22Rv1 (cell line): ENCODE data around the gene COX8A.

ENCODE experiments used
- H3K27ac ChIP-seq: fragments of 450-650 bp; 2 replicates; pipeline ENCODE4 v1.5.1; 2017
- CTCF ChIP-seq: fragments of 450-650 bp; IDR thresholded peaks from 2 replicates; pipeline ENCODE4 v1.5.1; 2017; ENCODE audit warnings: mild to moderate bottlenecking
- ZFX ChIP-seq: fragments of 450-650 bp; IDR thresholded peaks from 2 replicates; pipeline ENCODE4 v1.6.1; 2017; ENCODE audit warnings: antibody characterized with exemption, borderline replicate concordance

Gene COX8A

DNA sequence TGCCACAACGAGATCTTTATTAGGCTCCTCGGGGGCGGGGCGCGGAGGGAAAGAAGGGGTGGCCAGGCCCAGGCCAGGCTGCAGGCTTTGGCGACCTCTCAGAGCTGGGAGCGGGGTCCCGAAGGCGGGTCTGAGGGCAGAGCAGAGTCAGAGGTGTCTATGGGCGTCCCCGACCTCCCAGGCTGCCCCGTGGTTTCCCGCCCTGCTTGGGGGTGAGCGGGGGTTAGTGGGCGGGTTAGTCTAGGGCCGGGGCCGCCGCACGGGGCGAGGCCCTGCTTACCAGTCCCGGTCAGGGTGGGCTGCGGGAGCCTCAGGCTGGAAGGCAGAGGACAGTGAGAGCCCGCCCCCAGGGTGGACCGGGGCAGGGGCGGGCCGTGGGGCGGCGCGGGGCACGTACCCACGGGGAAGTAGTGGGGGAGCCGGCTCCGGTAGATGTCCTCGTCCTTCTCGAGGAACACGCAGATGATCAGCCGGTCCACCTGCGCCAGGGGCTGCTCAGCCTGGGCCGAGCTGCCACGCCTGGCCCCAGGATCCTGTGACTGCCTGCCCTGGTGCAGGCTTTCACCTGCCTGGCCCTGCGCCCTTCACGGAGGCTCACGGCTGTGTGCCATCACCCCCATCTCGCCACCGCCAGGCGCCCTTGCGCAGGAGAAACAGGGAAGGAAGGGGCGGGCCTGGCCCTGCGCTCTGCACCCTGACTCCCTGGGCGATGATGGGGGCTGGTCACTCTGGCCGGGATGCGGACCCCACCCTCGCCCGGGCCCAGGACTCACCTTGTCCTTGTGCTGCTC, 24.3 kb downstream of the COX8A start:
- peak overlapping the region; percentile 71 for H3K27ac ChIP-seq

GRCh38 chr11:63999349-64000025, 25.1 kb downstream of the COX8A start:
- peak overlapping the region; percentile 71 for H3K27ac ChIP-seq
- no peak for TF ChIP-seq ZFX
- TF ChIP-seq CTCF = no peak

More for the DNA sequence above, 24.3 kb downstream of the COX8A start:
- TF ChIP-seq CTCF (no peak), ZFX (no peak)

GRCh38 chr11:64000026-64000739, 25.8 kb downstream of the COX8A start:
- peak; percentile 94 for TF ChIP-seq CTCF
- no peak for TF ChIP-seq ZFX
- H3K27ac ChIP-seq = peak overlapping the region; percentile 71

DNA sequence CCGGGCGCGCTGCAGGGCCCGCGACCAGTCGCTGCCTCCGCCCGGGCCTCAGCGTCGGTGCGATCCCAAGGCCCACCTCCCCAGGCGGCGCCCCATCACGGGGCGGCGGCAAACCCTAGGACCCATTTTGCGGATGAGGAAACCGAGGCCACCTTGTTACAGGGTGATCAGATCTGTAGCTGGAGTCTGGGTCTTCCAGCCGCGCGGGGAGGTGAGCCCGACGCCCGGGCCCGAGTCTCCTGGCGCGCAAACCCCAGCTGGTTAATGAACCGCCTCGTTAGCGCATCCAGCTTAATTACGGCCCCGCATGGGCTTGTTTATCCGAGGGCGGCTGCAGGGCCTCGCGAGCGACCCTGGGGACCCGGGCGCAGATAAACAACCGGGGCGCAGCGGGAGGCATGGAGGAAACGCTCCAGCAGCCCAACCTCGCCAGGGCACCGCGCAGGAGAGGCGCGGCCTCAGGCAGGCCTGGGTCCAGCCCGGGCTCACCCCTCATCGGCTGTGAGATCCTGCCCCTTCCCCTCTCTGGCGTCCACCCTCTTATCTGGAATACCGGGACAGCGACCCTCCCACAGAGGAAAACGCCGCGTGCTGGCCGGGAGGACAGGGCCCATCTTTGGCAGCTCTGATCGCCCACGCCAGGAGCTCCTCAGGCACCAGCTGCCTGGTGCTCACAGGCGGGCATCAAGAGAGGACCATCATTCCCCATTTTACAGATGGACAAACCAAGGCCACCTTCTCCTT, 26.5 kb downstream of the COX8A start:
- H3K27ac ChIP-seq = peak overlapping the region; percentile 71; the same call in 1 of the 2 replicates
- TF ChIP-seq ZFX (no peak), CTCF (peak; percentile 59)

DNA sequence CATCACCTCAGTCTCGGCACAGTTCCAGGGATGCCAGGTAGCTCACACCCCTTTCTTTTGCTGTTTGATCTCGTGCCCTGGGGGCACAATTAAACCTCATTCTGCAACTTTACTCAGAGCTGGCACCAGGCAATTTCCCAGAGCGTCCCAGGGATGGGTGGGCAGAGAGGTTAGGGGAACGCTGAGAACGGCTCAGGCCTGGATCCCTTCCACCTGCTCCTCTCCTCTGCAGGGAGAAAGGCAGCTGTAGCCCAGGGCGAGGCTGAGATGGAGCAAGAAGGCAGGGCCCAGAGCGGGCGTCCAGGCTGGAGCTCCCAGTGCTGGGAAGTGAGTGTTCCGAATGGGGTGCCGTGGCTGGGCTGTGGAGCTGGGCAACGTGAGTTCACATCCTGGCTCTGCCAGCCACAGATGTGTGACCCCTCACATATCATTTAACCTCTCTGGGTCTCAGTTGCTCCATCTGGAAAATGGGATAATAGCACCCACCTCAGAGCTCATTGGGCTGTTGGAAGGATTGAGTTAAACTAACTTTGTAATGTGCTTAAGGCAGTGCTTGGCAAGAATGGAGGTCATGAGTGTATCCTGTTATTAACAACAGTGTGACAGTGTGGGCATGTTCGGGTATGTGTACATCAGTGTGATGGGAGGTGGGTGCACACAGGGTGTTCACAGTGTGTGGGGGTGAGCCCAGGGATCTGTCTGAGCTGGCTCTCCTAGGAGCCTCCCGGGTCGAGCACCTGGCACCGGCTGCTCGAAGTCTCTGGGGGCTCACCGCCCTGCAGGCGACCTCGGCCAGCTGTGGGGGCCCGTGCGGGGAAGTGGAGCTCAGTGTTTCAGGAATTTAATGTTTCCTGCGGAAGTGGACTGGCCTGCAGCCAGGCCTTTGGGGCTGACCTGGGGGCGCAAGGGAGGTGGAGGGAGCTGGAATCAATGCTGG, 27.3 kb downstream of the COX8A start:
- no peak for TF ChIP-seq CTCF
- TF ChIP-seq ZFX = no peak
- H3K27ac ChIP-seq = 0 out of 2 replicates have a peak overlapping the region, but pooled peaks have one; percentile 5
